Transverse colon (tissue), 4 donors: ENCODE data around the gene PLCL1. TPM values are rescaled to one million over a fixed set of nuclear protein-coding genes. Genes with fewer than 3 reads are reported as not detected.
A peak's percentile ranks its signal among the peaks of the same experiment; 100 is the strongest.

Experiments used
- DNase-seq: peaks from one replicate; pipeline ENCODE4 v3.0.0-alpha.2; 2019
- H3K27ac ChIP-seq, 4 donors: fragments of 200-600 bp; sonication (generic); 2 replicates each; pipeline ENCODE4 v1.5.1; 2016 to 2018; ENCODE audit warnings: inconsistent platforms in 4 of 4
- H3K27me3 ChIP-seq: fragments of 200-600 bp; sonication (generic); 2 replicates; pipeline ENCODE4 v1.5.1; 2017; ENCODE audit warnings: inconsistent platforms
- H3K36me3 ChIP-seq, 4 donors: fragments of 200-600 bp; sonication (generic); 2 replicates each; pipeline ENCODE4 v1.5.1; 2017 to 2019; ENCODE audit warnings: inconsistent platforms in 4 of 4
- H3K4me1 ChIP-seq, 4 donors: fragments of 200-600 bp; sonication (generic); 2 replicates each; pipeline ENCODE4 v1.5.1; 2017 to 2020; ENCODE audit warnings: inconsistent platforms in 4 of 4
- H3K4me3 ChIP-seq, 4 donors: fragments of 200-600 bp; sonication (generic); 1 replicate in 1 of 4; 2 replicates in 3 of 4; pipeline versions ENCODE4 v1.5.1 to v1.6.1; 2017 to 2019; ENCODE audit warnings: inconsistent platforms in 4 of 4
- H3K9me3 ChIP-seq, 2 donors: fragments of 200-600 bp; sonication (generic); 2 replicates each; pipeline ENCODE4 v1.5.1; 2017 to 2019; ENCODE audit warnings: inconsistent platforms in 2 of 2
- EP300 ChIP-seq: sonication (generic); formaldehyde crosslinking; IDR thresholded peaks from one replicate; pipeline ENCODE4 v1.6.1; 2017; ENCODE audit warnings: antibody characterized with exemption, low read depth
- POLR2A ChIP-seq: fragments of 450-650 bp; IDR thresholded peaks from one replicate; pipeline ENCODE4 v1.6.1; 2016; ENCODE audit warnings: antibody characterized with exemption, mild to moderate bottlenecking, moderate library complexity
- POLR2AphosphoS5 ChIP-seq, 3 donors: sonication (generic); formaldehyde crosslinking; IDR thresholded peaks; one replicate each; pipeline ENCODE4 v1.6.1; 2016; ENCODE audit warnings: antibody characterized with exemption in 3 of 3
- WGBS, 2 donors: methylation state at CpG; one replicate each; pipeline ENCODE4 v1.1.5; 2018; ENCODE audit warnings: low coverage in 1 of 2; 5-methylcytosine and 5-hydroxymethylcytosine counted together
- in situ Hi-C, 4 donors: fragments of 200-750 bp; cut with MboI; loops; one replicate each; pipeline versions ENCODE4 v1.15.0 to v1.15.1; 2017; ENCODE audit warnings: low sequenced_read_pairs in 3 of 4, low pct_ligation_motif_present in 1 of 4, low pct_unique_long_range_greater_than_20kb in 1 of 4
- intact Hi-C: fragments of 100-400 bp; cut with DNase I; formaldehyde crosslinking; loops from one replicate; pipeline ENCODE4 v1.15.1; 2023; ENCODE audit warnings: low total_unique reads
- total RNA-seq, 4 donors: library from RNA; depleted of rRNA; stranded (reverse); fragments of >200 nt; gene quantifications; one replicate each; pipeline ENCODE4 v1.1.0, GENCODE V29; 2016
- TF ChIP-seq, protein P1 (sequence below), 5 experiments: fragments of 200-600 bp in 3 of 5; fragments of 450-650 bp in 2 of 5; sonication (generic) in 3 of 5; IDR thresholded peaks; 1 replicate in 2 of 5; 2 replicates in 3 of 5; pipeline ENCODE4 v1.5.1; 2016 to 2017; ENCODE audit warnings: antibody characterized with exemption in 5 of 5, inconsistent platforms in 3 of 5, mild to moderate bottlenecking in 2 of 5, moderate library complexity in 1 of 5

PLCL1 gene
- total RNA-seq: 1 to 10 TPM in 3 of 4 donors, under 1 TPM in 1; 0.20 to 7.1 (median 5.3) TPM

DNA sequence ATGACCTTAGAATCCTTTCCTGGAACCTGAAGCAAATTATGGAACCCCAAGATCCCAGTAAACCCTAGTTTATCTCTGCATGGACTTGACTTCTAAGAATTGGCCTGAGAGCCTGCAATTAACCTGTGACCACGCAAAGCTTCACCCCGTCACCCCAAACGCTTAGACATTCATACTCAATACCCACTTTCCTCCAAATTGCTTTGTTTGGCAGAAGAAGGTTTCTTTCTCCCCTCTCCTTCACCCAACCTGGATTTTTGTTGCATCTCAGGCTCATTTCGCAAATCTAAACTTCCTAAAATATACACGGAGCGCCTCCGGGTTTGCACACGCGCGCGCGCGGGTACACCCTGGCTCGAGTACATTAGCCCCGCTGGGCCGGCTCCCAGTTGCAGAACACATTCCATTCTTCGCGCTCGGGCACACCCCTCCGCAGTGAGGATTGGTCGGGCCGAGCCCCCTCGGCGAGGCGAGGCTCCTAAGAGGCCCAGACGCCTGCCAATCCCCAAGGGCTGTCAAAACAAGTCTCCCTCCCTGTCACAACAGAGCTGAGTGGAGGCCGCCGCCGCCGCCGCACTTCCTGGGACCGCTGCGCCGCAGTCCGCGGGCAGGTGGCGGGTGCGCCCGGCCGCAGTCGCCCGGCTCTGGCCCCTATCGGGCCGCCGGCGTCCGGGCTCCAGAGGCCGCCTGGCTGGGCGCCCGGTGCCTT lies at the start of gene PLCL1:
TSS of gene PLCL1 (plus strand) at position 545 of the 709 bp plus-strand sequence.
- 1% methylated on average over 46 of the region's 50 CpGs; no CpG with 5 or more reads in 1 of the 2 donors for WGBS, 2 donors
- TF ChIP-seq, protein P1, sequence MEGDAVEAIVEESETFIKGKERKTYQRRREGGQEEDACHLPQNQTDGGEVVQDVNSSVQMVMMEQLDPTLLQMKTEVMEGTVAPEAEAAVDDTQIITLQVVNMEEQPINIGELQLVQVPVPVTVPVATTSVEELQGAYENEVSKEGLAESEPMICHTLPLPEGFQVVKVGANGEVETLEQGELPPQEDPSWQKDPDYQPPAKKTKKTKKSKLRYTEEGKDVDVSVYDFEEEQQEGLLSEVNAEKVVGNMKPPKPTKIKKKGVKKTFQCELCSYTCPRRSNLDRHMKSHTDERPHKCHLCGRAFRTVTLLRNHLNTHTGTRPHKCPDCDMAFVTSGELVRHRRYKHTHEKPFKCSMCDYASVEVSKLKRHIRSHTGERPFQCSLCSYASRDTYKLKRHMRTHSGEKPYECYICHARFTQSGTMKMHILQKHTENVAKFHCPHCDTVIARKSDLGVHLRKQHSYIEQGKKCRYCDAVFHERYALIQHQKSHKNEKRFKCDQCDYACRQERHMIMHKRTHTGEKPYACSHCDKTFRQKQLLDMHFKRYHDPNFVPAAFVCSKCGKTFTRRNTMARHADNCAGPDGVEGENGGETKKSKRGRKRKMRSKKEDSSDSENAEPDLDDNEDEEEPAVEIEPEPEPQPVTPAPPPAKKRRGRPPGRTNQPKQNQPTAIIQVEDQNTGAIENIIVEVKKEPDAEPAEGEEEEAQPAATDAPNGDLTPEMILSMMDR (IDR thresholded peaks at IDR 0.05): peak in 1 of 5 experiments; percentile 11
- TF ChIP-seq POLR2A (no peak), POLR2AphosphoS5 (IDR thresholded peaks at IDR 0.05) (peak; percentile 35 to 73 (median 53)), EP300 (no peak)
- Histone ChIP-seq H3K27ac (peak within 1 kb of the TSS; percentile 64 to 78 (median 76)), H3K36me3 (no peaks in the 10 kb centered on the region), H3K4me3 (peak within 1 kb of the TSS; percentile 32 to 80 (median 62)), H3K9me3 (no peaks in the 10 kb centered on the region), H3K27me3 (peaks cover 30% of the 10 kb centered on the region), H3K4me1 (peaks cover 6 to 18% (median 11%) of the 10 kb centered on the region in 4 donors)
- intact Hi-C loops: loop anchor here (5.0 kb wide), 2 partner anchors 323 to 493 kb away; no protein-coding TSS in a partner anchor
- in situ Hi-C loops: loop anchor here (5.0 to 25.0 kb wide), 4 partner anchors 321 to 491 kb away; no protein-coding TSS in a partner anchor
- peak; percentile 90 for DNase-seq

DNA sequence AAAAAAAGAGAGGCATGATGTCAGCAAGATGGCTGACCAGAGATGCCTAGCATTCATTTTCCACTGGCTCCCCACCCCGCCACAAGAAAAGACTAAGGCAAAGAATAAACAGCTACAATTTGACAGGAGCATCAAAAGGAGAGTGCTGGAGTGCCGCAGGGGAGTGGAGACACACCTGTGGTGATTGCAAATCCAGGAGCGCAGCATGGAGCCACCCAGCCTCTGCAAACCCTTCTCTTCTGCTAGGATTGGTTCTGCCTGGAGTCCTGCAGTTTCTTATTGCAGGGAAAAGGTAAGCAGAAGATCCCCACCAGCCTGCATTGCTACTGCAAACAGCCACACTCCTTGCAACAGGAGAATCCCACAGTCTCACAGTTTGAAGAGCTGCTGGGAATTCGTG lies 45.4 kb upstream of the PLCL1 start:
- intact Hi-C loops: no loop called here
- TF ChIP-seq POLR2A (no peak), POLR2AphosphoS5 (IDR thresholded peaks at IDR 0.05) (no peak), EP300 (no peak)
- TF ChIP-seq, protein P1 (IDR thresholded peaks at IDR 0.05): no peak
- Histone ChIP-seq H3K27me3 (no peaks in the 10 kb centered on the region), H3K36me3 (no peaks in the 10 kb centered on the region), H3K9me3 (no peaks in the 10 kb centered on the region), H3K27ac (no peak overlapping the region), H3K4me3 (no peak overlapping the region), H3K4me1 (no peaks in the 10 kb centered on the region)
- DNase-seq: no peak
- 80 to 90% methylated on average over 3 to 4 of the region's 4 CpGs for WGBS, 2 donors
- in situ Hi-C loops: no loop called here

DNA sequence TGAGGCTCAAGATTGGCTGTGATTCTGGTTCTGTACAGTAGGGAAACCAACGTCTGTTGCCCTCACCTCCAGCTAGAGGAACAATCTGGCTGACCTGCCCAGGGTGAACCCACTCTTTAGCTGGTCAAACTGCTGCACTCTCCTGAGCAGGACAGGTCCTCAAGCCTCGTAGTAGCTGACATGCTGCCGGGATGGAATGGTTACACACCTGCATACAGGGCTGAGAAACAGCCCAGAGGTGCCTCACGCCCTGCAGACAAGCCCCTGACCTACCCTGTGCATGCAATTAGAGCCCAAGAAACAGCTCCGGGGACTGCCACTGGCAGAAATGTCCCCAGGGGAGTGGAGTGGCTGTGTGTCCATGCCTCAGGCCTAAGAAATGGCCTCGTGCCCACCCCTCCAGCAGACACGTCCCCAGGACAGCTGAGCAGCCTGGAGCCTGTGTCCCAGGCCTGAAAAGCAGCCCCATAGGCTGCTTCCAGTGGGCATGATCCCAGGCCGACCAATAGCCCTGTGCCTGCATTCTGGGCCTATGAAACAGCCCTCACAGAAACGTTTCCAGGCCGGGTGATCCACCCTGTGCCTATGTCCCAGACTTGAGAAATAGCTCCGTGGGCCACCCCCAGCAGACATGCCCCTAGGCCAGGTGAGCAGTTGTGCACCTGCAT lies 44.6 kb upstream of the PLCL1 start:
- in situ Hi-C loops: no loop called here
- Histone ChIP-seq H3K27ac (no peak overlapping the region), H3K36me3 (no peaks in the 10 kb centered on the region), H3K4me3 (no peak overlapping the region), H3K4me1 (no peaks in the 10 kb centered on the region), H3K27me3 (no peaks in the 10 kb centered on the region), H3K9me3 (no peaks in the 10 kb centered on the region)
- no peak for DNase-seq
- intact Hi-C loops: no loop called here
- TF ChIP-seq, protein P1 (IDR thresholded peaks at IDR 0.05): no peak
- TF ChIP-seq POLR2A (no peak), EP300 (no peak), POLR2AphosphoS5 (IDR thresholded peaks at IDR 0.05) (no peak)
- 40 to 72% methylated on average over 1 to 11 of the region's 11 CpGs for WGBS, 2 donors

DNA sequence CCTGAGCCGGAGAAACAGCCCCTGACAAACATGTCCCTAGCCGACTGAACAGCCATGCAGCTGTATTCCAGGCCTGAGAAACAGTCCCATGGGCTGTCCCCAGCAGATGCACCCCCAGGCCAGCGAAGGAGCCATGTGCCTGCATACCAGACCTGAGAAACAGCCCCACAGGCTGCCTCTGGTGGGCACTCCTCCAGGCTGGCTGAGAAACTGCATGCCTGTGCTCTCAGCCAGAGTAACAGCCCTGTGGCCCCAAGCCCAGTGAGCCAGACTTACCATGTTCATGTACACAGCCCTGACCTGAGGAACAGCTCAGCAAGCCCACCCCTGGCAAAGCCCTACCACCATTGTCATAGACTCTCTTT lies 44.1 kb upstream of the PLCL1 start:
- H3K27ac ChIP-seq: no peak overlapping the region
- 69% methylated on average over 3 of the region's 3 CpGs; no CpG with 5 or more reads in 1 of the 2 donors for WGBS, 2 donors
- H3K27me3 ChIP-seq: no peaks in the 10 kb centered on the region
- no peaks in the 10 kb centered on the region for H3K36me3 ChIP-seq
- no peaks in the 10 kb centered on the region for H3K9me3 ChIP-seq
- in situ Hi-C loops (no loop called here), intact Hi-C loops (no loop called here)
- no peak overlapping the region for H3K4me3 ChIP-seq
- TF ChIP-seq, protein P1 (IDR thresholded peaks at IDR 0.05): no peak
- TF ChIP-seq POLR2A (no peak), EP300 (no peak), POLR2AphosphoS5 (IDR thresholded peaks at IDR 0.05) (no peak)
- no peak for DNase-seq
- no peaks in the 10 kb centered on the region for H3K4me1 ChIP-seq
